ENCODE results near the gene KRT84.

GRCh38 chr12:52413202-52413601 lies 27.8 kb upstream of the KRT84 start:
- TF ChIP-seq CTCF (IDR thresholded peaks at IDR 0.05) (no peak), POLR2A (IDR thresholded peaks at IDR 0.05) (no peak), POLR2AphosphoS5 (IDR thresholded peaks at IDR 0.05) (no peak), EP300 (IDR thresholded peaks at IDR 0.05) (no peak)

All from stomach (tissue), 4 donors.